ENCODE measurements around the gene ZBTB7C. TPM values are rescaled to one million over a fixed set of nuclear protein-coding genes. Genes with fewer than 3 reads are reported as not detected.
A peak's percentile ranks its signal among the peaks of the same experiment; 100 is the strongest.

ZBTB7C gene
- total and polyA plus RNA-seq, 2 of the 4 experiments (the other 2 are of a cell fraction): not detected

DNA sequence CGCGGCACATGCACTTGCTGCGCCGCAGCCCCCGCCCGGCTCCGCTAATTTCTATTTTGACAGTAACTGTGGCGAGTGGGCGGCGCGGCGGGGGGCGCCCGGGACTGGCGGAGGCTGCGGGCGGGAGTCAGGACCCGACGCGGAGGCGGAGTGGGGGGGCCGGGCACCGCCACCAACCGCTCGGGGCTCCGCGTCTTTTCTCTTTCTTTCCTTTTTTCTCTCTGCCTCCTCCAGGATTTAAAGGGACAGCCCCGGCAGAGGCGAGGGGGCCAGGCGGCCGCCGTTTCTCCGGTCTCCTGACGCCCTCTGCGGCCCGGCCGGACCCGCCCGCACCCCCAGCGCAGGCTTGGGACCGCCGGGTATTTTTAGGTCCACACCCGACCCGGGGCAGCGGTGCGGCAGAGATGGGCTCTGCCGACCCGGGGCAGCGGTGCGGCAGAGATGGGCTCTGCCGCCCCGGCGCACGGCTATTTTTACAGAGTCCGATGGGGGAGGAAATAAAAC, 460 bp upstream of the ZBTB7C start:
- ATAC-seq (ENCODE audit: low read depth): peak; percentile 39
- no peak overlapping the region for H3K23ac ChIP-seq (ENCODE audit: low read depth, low read length)
- no peak overlapping the region for H2BK5ac ChIP-seq (ENCODE audit: low read depth, low read length, poor library complexity, severe bottlenecking)
- no peak overlapping the region for H2AK9ac ChIP-seq (replicated peaks; ENCODE audit: low read depth, low read length, poor library complexity)
- no peak overlapping the region for H3K18ac ChIP-seq (ENCODE audit: low read depth, low read length)
- dilution Hi-C loops (cut with HindIII; ENCODE audit: low sequenced_read_pairs, unreplicated experiment): no loop called here
- H3K14ac ChIP-seq (replicated peaks; ENCODE audit: low read depth, low read length): no peak overlapping the region
- H3K4ac ChIP-seq (ENCODE audit: low read depth, low read length): no peak overlapping the region
- H3K4me1 ChIP-seq (ENCODE audit: control insufficient read depth, insufficient read depth, low read length): no peaks in the 10 kb centered on the region; the same call in 1 of the 2 replicates
- H4K8ac ChIP-seq (ENCODE audit: low read depth in 2 of 2, low read length in 2 of 2): no peak overlapping the region
- BruUV-seq (replicated peaks): no TSS peak
- no peaks in the 10 kb centered on the region; the same call in 1 of the 2 replicates for H3K9me3 ChIP-seq (ENCODE audit: control insufficient read depth, insufficient read depth, low read length)
- no peak overlapping the region for H3K27ac ChIP-seq (ENCODE audit: insufficient read depth, low read length)
- DNase-seq: no peak
- H3K27me3 ChIP-seq (ENCODE audit: control insufficient read depth, insufficient read depth, low read length): peaks cover 42% of the 10 kb centered on the region
- ChIA-PET CTCF (no interaction called here), POLR2A (ENCODE audit: unreplicated experiment) (no interaction called here)
- WGBS, 2 experiments (ENCODE audit: extremely low coverage in 2 of 2, insufficient read length in 1 of 2): 1% methylated on average over 16 of the region's 55 CpGs; no CpG with 5 or more reads in 1 of the 2 experiments
- peak overlapping the region; percentile 58 for H3K4me2 ChIP-seq (ENCODE audit: low read depth, low read length)
- no peaks in the 10 kb centered on the region; the same call in 1 of the 2 replicates for H3K9me1 ChIP-seq (ENCODE audit: insufficient read depth, low read length)
- no peak overlapping the region for H3K9ac ChIP-seq (ENCODE audit: low read depth, low read length)
- H3K56ac ChIP-seq (ENCODE audit: extremely low read depth, insufficient read depth, low read length): no peak overlapping the region
- no peak overlapping the region for H2BK20ac ChIP-seq (ENCODE audit: low read depth, low read length)
- intact Hi-C loops (cut with micrococcal nuclease): no loop called here
- no peak overlapping the region for H2BK15ac ChIP-seq (ENCODE audit: low read depth, low read length)
- no peak overlapping the region for H2AK5ac ChIP-seq (ENCODE audit: low read depth, low read length)
- H3K79me1 ChIP-seq (ENCODE audit: low read depth in 1 of 2, low read length in 2 of 2): no peaks in the 10 kb centered on the region
- H2AFZ ChIP-seq (replicated peaks; ENCODE audit: low read length, poor library complexity): peak overlapping the region; percentile 95
- TF ChIP-seq, protein P1, sequence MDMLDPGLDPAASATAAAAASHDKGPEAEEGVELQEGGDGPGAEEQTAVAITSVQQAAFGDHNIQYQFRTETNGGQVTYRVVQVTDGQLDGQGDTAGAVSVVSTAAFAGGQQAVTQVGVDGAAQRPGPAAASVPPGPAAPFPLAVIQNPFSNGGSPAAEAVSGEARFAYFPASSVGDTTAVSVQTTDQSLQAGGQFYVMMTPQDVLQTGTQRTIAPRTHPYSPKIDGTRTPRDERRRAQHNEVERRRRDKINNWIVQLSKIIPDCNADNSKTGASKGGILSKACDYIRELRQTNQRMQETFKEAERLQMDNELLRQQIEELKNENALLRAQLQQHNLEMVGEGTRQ (IDR thresholded peaks at IDR 0.05; ENCODE audit: low read depth, low read length): no peak
- TF ChIP-seq CHD1 (IDR thresholded peaks at IDR 0.05; ENCODE audit: low read depth, low read length) (no peak), MAZ (IDR thresholded peaks at IDR 0.05; ENCODE audit: borderline replicate concordance, low read depth, low read length) (no peak), FOS (IDR thresholded peaks at IDR 0.05; ENCODE audit: low read depth, low read length) (no peak), SMC3 (IDR thresholded peaks at IDR 0.05; ENCODE audit: low read depth, low read length) (no peak), POLR2A (IDR thresholded peaks at IDR 0.05; ENCODE audit: low read depth, low read length) (no peak), RCOR1 (IDR thresholded peaks at IDR 0.05; ENCODE audit: insufficient replicate concordance, low read length) (no peak), MXI1 (IDR thresholded peaks at IDR 0.05; ENCODE audit: borderline replicate concordance, low read depth, low read length) (no peak), MAFK (IDR thresholded peaks at IDR 0.05; ENCODE audit: low read depth, low read length) (no peak), RAD21 (IDR thresholded peaks at IDR 0.05; ENCODE audit: low read length) (no peak), RFX5 (IDR thresholded peaks at IDR 0.05; ENCODE audit: low read depth, low read length) (no peak)
- TF ChIP-seq, protein P2, sequence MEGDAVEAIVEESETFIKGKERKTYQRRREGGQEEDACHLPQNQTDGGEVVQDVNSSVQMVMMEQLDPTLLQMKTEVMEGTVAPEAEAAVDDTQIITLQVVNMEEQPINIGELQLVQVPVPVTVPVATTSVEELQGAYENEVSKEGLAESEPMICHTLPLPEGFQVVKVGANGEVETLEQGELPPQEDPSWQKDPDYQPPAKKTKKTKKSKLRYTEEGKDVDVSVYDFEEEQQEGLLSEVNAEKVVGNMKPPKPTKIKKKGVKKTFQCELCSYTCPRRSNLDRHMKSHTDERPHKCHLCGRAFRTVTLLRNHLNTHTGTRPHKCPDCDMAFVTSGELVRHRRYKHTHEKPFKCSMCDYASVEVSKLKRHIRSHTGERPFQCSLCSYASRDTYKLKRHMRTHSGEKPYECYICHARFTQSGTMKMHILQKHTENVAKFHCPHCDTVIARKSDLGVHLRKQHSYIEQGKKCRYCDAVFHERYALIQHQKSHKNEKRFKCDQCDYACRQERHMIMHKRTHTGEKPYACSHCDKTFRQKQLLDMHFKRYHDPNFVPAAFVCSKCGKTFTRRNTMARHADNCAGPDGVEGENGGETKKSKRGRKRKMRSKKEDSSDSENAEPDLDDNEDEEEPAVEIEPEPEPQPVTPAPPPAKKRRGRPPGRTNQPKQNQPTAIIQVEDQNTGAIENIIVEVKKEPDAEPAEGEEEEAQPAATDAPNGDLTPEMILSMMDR (conservative IDR thresholded peaks at IDR 0.05; ENCODE audit: low read depth, low read length): no peak
- TF ChIP-seq, protein P3, sequence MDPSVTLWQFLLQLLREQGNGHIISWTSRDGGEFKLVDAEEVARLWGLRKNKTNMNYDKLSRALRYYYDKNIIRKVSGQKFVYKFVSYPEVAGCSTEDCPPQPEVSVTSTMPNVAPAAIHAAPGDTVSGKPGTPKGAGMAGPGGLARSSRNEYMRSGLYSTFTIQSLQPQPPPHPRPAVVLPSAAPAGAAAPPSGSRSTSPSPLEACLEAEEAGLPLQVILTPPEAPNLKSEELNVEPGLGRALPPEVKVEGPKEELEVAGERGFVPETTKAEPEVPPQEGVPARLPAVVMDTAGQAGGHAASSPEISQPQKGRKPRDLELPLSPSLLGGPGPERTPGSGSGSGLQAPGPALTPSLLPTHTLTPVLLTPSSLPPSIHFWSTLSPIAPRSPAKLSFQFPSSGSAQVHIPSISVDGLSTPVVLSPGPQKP (IDR thresholded peaks at IDR 0.05; ENCODE audit: borderline replicate concordance, low read depth, low read length): no peak
- H2BK120ac ChIP-seq (ENCODE audit: low read depth, low read length): no peak overlapping the region
- in situ Hi-C loops (cut with MboI; ENCODE audit: low sequenced_read_pairs): no loop called here
- no peak overlapping the region for H4K91ac ChIP-seq (ENCODE audit: insufficient read depth, low read depth, low read length)
- no peak overlapping the region for H4K5ac ChIP-seq (ENCODE audit: low read depth, low read length)
- no peaks in the 10 kb centered on the region for H3K36me3 ChIP-seq (ENCODE audit: control insufficient read depth, insufficient read depth, low read length)
- peak overlapping the region; percentile 49 for H3K4me3 ChIP-seq (ENCODE audit: insufficient read depth, low read depth, low read length)
- H4K20me1 ChIP-seq (ENCODE audit: insufficient read depth, low read length): no peaks in the 10 kb centered on the region
